Neuronal stem cell (in vitro differentiated cells): ENCODE measurements around the gene GLDN.

Experiments
- DNase-seq: peaks from one replicate; pipeline ENCODE4 v3.0.0-alpha.2; 2013; ENCODE audit warnings: low spot score
- H2AFZ ChIP-seq: one replicate; pipeline ENCODE4 v1.6.1; 2013; ENCODE audit warnings: mild to moderate bottlenecking, low read length, inconsistent platforms
- H2AK5ac ChIP-seq: 2 replicates; pipeline ENCODE4 v1.6.1; 2013; ENCODE audit warnings: low read depth, mild to moderate bottlenecking, inconsistent platforms, low read length, moderate library complexity, mixed read lengths
- H2BK120ac ChIP-seq: 2 replicates; pipeline ENCODE4 v1.6.1; 2013; ENCODE audit warnings: low read depth, mild to moderate bottlenecking, inconsistent platforms, low read length, moderate library complexity, mixed read lengths
- H2BK12ac ChIP-seq: one replicate; pipeline ENCODE4 v1.6.1; 2013; ENCODE audit warnings: low read length, inconsistent platforms
- H2BK15ac ChIP-seq: 2 replicates; pipeline ENCODE4 v1.6.1; 2013; ENCODE audit warnings: mild to moderate bottlenecking, low read length, inconsistent platforms, mixed read lengths
- H2BK5ac ChIP-seq: one replicate; pipeline ENCODE4 v1.6.1; 2013; ENCODE audit warnings: inconsistent platforms, mild to moderate bottlenecking, low read length, moderate library complexity
- H3K14ac ChIP-seq: one replicate; pipeline ENCODE4 v1.6.1; 2013; ENCODE audit warnings: low read length, inconsistent platforms
- H3K18ac ChIP-seq: 2 replicates; pipeline ENCODE4 v1.6.1; 2013; ENCODE audit warnings: low read length, inconsistent platforms
- H3K23ac ChIP-seq: 2 replicates; pipeline ENCODE4 v1.6.1; 2013; ENCODE audit warnings: low read depth, mild to moderate bottlenecking, mixed read lengths, low read length, inconsistent platforms; ENCODE audit not compliant: poor library complexity
- H3K27ac ChIP-seq: replicated peaks from 3 replicates; pipeline ENCODE4 v1.5.1; 2013; ENCODE audit warnings: low read length, inconsistent platforms
- H3K27me3 ChIP-seq, 3 experiments: 2 replicates each; pipeline ENCODE4 v1.6.1; 2013; ENCODE audit warnings: low read length in 3 of 3, mild to moderate bottlenecking in 2 of 3, inconsistent platforms in 1 of 3, low read depth in 1 of 3, mixed read lengths in 1 of 3, moderate library complexity in 1 of 3; ENCODE audit not compliant: control insufficient read depth in 3 of 3, insufficient read depth in 3 of 3
- H3K36me3 ChIP-seq, 2 donors: replicated peaks in 1 of 2; 2 replicates each; pipeline ENCODE4 v1.6.1; 2013; ENCODE audit warnings: low read length in 2 of 2; ENCODE audit not compliant: control insufficient read depth in 2 of 2, insufficient read depth in 2 of 2
- H3K4ac ChIP-seq: 2 replicates; pipeline ENCODE4 v1.6.1; 2013; ENCODE audit warnings: inconsistent platforms, mild to moderate bottlenecking, low read length, moderate library complexity
- H3K4me1 ChIP-seq, 2 donors: 1 replicate in 1 of 2; 2 replicates in 1 of 2; pipeline ENCODE4 v1.6.1; 2013; ENCODE audit warnings: low read length in 2 of 2, low read depth in 1 of 2; ENCODE audit not compliant: control insufficient read depth in 2 of 2, insufficient read depth in 1 of 2
- H3K4me2 ChIP-seq: one replicate; pipeline ENCODE4 v1.6.1; 2013; ENCODE audit warnings: mild to moderate bottlenecking, low read length, inconsistent platforms; ENCODE audit not compliant: insufficient read depth, poor library complexity, severe bottlenecking
- H3K4me3 ChIP-seq, 2 donors: 2 replicates each; pipeline ENCODE4 v1.5.1; 2013; ENCODE audit warnings: low read length in 2 of 2, mild to moderate bottlenecking in 2 of 2, inconsistent platforms in 1 of 2, moderate library complexity in 1 of 2
- H3K79me1 ChIP-seq: one replicate; pipeline ENCODE4 v1.6.1; 2013; ENCODE audit warnings: low read depth, mild to moderate bottlenecking, inconsistent platforms, low read length, moderate library complexity
- H3K9ac ChIP-seq: one replicate; pipeline ENCODE4 v1.6.1; 2013; ENCODE audit warnings: mild to moderate bottlenecking, low read depth, low read length, inconsistent platforms; ENCODE audit not compliant: poor library complexity
- H3K9me3 ChIP-seq, 2 donors: replicated peaks in 1 of 2; 2 replicates each; pipeline versions ENCODE3 to v1.6.1; 2013; ENCODE audit warnings: low read length in 2 of 2, mild to moderate bottlenecking in 2 of 2, inconsistent platforms in 1 of 2, low read depth in 1 of 2, mixed read lengths in 1 of 2, moderate library complexity in 1 of 2; ENCODE audit not compliant: control insufficient read depth in 2 of 2, insufficient read depth in 1 of 2
- H4K8ac ChIP-seq: one replicate; pipeline ENCODE4 v1.6.1; 2013; ENCODE audit warnings: low read depth, mild to moderate bottlenecking, inconsistent platforms, low read length, moderate library complexity
- H4K91ac ChIP-seq: one replicate; pipeline ENCODE4 v1.6.1; 2013; ENCODE audit warnings: low read length, low read depth, mild to moderate bottlenecking, inconsistent platforms; ENCODE audit not compliant: poor library complexity
- WGBS, 2 donors: extraction: QIAGEN DNeasy Blood & Tissue Kit; methylation state at CpG; one replicate each; pipeline ENCODE4 v1.1.7; 2013; ENCODE audit warnings: missing lambda C conversion rate in 2 of 2, mixed read lengths in 1 of 2; ENCODE audit not compliant: insufficient read length in 2 of 2, insufficient replicate concordance in 1 of 2; ENCODE audit errors: extremely low coverage in 2 of 2; 5-methylcytosine and 5-hydroxymethylcytosine counted together

Gene GLDN

GRCh38 chr15:51311510-51311909 is 29.9 kb upstream of the GLDN start:
- Histone ChIP-seq H4K91ac (no peak overlapping the region), H3K4me3 (no peak overlapping the region), H4K8ac (no peak overlapping the region), H3K14ac (no peak overlapping the region), H3K9ac (no peak overlapping the region), H2BK12ac (no peak overlapping the region), H2BK120ac (no peak overlapping the region), H3K18ac (no peak overlapping the region), H3K79me1 (no peaks in the 10 kb centered on the region), H3K4ac (no peak overlapping the region), H3K4me1 (no peaks in the 10 kb centered on the region), H3K23ac (no peak overlapping the region), H2AK5ac (no peak overlapping the region), H3K27me3 (no peaks in the 10 kb centered on the region), H3K27ac (no peak overlapping the region), H3K36me3 (no peaks in the 10 kb centered on the region), H3K4me2 (no peak overlapping the region), H3K9me3 (no peaks in the 10 kb centered on the region), H2BK5ac (no peak overlapping the region), H2AFZ (no peak overlapping the region), H2BK15ac (no peak overlapping the region)
- WGBS, 2 donors = no CpG with 5 or more reads among the region's 2 CpGs
- no peak for DNase-seq

- no peak overlapping the region for H2AK5ac ChIP-seq
- H3K36me3 ChIP-seq = no peaks in the 10 kb centered on the region
- no peak overlapping the region for H3K9ac ChIP-seq
- no peaks in the 10 kb centered on the region for H3K4me1 ChIP-seq
- H3K27me3 ChIP-seq = no peaks in the 10 kb centered on the region
- DNase-seq = no peak
- H3K14ac ChIP-seq = no peak overlapping the region
- no peak overlapping the region for H3K23ac ChIP-seq
- no peak overlapping the region for H4K8ac ChIP-seq
- H3K79me1 ChIP-seq = no peaks in the 10 kb centered on the region
- WGBS, 2 donors = no CpG with 5 or more reads among the region's 8 CpGs
- H2AFZ ChIP-seq = no peak overlapping the region
- no peak overlapping the region for H3K4me2 ChIP-seq
- no peak overlapping the region for H4K91ac ChIP-seq
- no peak overlapping the region for H3K27ac ChIP-seq
- H2BK5ac ChIP-seq = no peak overlapping the region
- H3K9me3 ChIP-seq = no peaks in the 10 kb centered on the region
- H2BK120ac ChIP-seq = no peak overlapping the region
- H3K4ac ChIP-seq = no peak overlapping the region
- H2BK12ac ChIP-seq = no peak overlapping the region
- no peak overlapping the region for H3K4me3 ChIP-seq
- H2BK15ac ChIP-seq = no peak overlapping the region
- H3K18ac ChIP-seq = no peak overlapping the region
Measured at GRCh38 chr15:51312166-51313073, 29.0 kb upstream of the GLDN start.

- H3K18ac ChIP-seq = no peak overlapping the region
- H3K4me1 ChIP-seq = no peaks in the 10 kb centered on the region
- no peak overlapping the region for H2BK15ac ChIP-seq
- H3K9me3 ChIP-seq = no peaks in the 10 kb centered on the region
- no peak overlapping the region for H4K91ac ChIP-seq
- H3K9ac ChIP-seq = no peak overlapping the region
- H2BK12ac ChIP-seq = no peak overlapping the region
- H3K27me3 ChIP-seq = no peaks in the 10 kb centered on the region
- no peak overlapping the region for H2AK5ac ChIP-seq
- no peak for DNase-seq
- H3K4me3 ChIP-seq = no peak overlapping the region
- no peak overlapping the region for H3K14ac ChIP-seq
- no peak overlapping the region for H2BK5ac ChIP-seq
- no peak overlapping the region for H2BK120ac ChIP-seq
- H3K27ac ChIP-seq = no peak overlapping the region
- no peak overlapping the region for H3K23ac ChIP-seq
- no peak overlapping the region for H2AFZ ChIP-seq
- H3K36me3 ChIP-seq = no peaks in the 10 kb centered on the region
- H3K4ac ChIP-seq = no peak overlapping the region
- no peaks in the 10 kb centered on the region for H3K79me1 ChIP-seq
- H3K4me2 ChIP-seq = no peak overlapping the region
- H4K8ac ChIP-seq = no peak overlapping the region
Measured at GRCh38 chr15:51313074-51313393, 28.4 kb upstream of the GLDN start.

- Histone ChIP-seq H3K36me3 (no peaks in the 10 kb centered on the region), H4K91ac (no peak overlapping the region), H2AFZ (no peak overlapping the region), H3K4me2 (no peak overlapping the region), H2AK5ac (no peak overlapping the region), H4K8ac (no peak overlapping the region), H2BK15ac (no peak overlapping the region), H3K4me1 (no peaks in the 10 kb centered on the region), H3K4ac (no peak overlapping the region), H2BK5ac (no peak overlapping the region), H3K23ac (no peak overlapping the region), H3K4me3 (no peak overlapping the region), H2BK12ac (no peak overlapping the region), H3K27me3 (no peaks in the 10 kb centered on the region), H3K18ac (peak overlapping the region; percentile 41), H3K14ac (no peak overlapping the region), H3K9me3 (no peaks in the 10 kb centered on the region), H3K9ac (no peak overlapping the region), H3K79me1 (no peaks in the 10 kb centered on the region), H2BK120ac (no peak overlapping the region), H3K27ac (no peak overlapping the region)
- DNase-seq = no peak
- no CpG with 5 or more reads among the region's 10 CpGs for WGBS, 2 donors
Measured at GRCh38 chr15:51313644-51314280, 27.7 kb upstream of the GLDN start.
